ENCODE results near the gene KIRREL2.
A peak's percentile ranks its signal among the peaks of the same experiment; 100 is the strongest.
"Not testable (repeated sequence)": the region's sequence is repeated elsewhere in the genome, so short reads cannot be mapped to it uniquely, and the experiment has no call there.

Gene KIRREL2

GRCh38 chr19:35868823-35869326, 12.2 kb downstream of the KIRREL2 start:
- DNase-seq: peak in 2 of 58 donors; percentile 41 to 45

DNA sequence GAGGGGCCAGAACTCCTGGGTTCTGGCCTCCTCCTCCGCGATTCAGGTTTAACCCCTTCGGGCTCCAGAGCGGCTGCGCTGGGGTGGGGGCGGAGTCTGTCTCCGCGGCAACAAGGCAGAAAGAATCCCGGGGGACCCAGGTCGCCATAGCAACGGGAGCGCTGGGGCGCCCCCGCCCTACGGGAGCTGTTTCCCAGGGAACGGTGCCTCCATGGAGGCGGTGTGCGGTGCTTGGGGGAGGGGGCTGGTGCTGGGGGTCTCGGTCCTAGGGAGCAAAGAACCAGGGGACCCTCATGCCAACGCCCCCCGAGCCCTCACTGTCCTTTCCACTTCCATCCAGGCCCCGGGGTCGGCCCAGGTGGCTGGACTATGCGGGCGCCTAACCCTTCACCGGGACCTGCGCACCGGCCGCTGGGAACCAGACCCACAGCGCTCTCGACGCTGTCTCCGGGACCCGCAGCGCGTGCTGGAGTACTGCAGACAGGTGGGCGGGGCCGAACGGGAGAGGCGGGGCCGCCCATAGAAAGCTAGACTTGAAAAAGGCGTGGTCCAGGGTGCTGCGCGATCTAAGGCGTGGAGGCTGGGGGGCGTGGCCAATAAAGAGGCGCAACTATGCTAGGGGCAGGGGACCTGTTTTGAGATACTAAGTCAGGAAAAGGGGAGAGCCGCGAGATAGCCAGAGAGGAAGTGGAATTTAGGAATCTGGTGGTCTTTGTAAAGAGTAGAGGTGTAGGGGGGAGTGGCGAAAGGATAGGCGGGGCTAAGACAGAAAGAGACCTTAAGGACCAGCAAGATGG, 12.8 kb downstream of the KIRREL2 start:
- peak in 56 of 58 donors; percentile 26 to 92 (median 79) for DNase-seq

DNA sequence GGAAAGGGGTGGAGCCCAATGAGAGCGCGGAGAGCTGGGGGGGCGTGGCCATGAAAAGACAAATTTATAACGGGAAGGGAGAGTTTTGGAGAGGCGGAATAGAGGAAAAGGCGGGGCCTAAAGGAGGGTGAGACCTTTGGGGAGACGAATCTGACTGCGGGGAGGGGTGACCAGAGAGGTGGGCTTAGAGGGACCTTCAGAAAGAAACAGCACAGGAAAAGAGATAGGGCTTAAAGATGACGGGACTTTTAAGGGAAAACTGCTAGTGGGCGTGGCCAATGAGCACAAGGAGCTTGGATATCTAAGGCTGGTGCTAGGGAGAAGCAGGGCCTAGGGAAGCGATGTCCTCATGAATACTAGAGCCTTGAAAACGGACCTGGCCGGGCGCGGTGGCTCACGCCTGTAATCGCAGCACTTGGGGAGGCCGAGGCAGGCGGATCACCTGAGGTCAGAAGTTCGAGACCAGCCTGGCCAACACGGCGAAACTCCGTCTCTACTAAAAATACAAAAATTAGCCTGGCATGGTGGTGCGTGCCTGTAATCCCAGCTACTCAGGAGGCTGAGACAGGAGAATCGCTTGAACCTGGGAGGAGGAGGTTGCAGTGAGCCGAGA, 13.5 kb downstream of the KIRREL2 start:
- DNase-seq: peak in 8 of 58 donors; percentile 32 to 68 (median 48)

- no peak for DNase-seq
Observed at GRCh38 chr19:35870798-35871197, 14.1 kb downstream of the KIRREL2 start.

DNA sequence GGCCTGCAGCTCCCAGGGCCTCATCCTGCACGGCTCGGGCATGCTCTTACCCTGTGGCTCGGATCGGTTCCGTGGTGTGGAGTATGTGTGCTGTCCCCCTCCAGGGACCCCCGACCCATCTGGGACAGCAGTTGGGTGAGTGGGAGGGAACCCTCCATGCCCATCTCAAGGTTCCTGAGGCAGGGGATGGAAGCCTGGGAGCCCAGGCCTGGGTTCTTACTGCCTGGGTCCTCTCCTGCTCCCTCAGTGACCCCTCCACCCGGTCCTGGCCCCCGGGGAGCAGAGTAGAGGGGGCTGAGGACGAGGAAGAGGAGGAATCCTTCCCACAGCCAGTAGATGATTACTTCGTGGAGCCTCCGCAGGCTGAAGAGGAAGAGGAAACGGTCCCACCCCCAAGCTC, 14.9 kb downstream of the KIRREL2 start:
- no peak for DNase-seq

DNA sequence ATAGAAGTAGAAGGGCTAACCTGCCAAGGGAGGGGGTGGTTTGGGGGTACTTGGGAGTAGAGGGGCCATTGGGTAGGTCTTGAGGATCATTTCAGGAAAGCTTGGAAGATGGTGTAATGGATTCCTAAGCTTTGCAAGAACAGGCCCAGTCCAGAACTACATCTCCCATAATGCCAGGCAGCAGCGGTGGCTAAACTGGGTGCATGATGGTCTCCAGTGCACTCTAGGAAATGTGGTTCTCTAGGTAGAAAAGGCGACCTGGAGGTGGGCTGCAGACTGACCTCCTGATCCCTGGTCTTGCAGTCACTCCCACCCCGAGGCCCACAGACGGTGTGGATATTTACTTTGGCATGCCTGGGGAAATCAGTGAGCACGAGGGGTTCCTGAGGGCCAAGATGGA, 15.5 kb downstream of the KIRREL2 start:
- no peak for DNase-seq

- DNase-seq: no peak
Observed at GRCh38 chr19:35874392-35874930, 17.8 kb downstream of the KIRREL2 start.

DNA sequence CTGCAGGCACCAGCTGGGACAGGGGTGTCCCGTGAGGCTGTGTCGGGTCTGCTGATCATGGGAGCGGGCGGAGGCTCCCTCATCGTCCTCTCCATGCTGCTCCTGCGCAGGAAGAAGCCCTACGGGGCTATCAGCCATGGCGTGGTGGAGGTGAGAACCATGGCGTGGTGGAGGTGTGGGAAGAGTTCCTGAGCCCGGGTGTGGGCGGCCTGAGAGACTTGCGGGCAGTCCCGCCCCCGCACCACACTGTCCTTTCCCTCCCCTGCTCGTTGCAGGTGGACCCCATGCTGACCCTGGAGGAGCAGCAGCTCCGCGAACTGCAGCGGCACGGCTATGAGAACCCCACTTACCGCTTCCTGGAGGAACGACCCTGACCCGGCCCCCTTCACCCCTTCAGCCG, 22.4 kb downstream of the KIRREL2 start:
- DNase-seq: no peak

GRCh38 chr19:35879770-35880317, 23.1 kb downstream of the KIRREL2 start:
- DNase-seq: peak in 52 of 58 donors; percentile 6 to 82 (median 63)

- DNase-seq: peak in 21 of 58 donors; percentile 5 to 82 (median 21)
Observed at GRCh38 chr19:35882114-35882832, 25.6 kb downstream of the KIRREL2 start.

DNA sequence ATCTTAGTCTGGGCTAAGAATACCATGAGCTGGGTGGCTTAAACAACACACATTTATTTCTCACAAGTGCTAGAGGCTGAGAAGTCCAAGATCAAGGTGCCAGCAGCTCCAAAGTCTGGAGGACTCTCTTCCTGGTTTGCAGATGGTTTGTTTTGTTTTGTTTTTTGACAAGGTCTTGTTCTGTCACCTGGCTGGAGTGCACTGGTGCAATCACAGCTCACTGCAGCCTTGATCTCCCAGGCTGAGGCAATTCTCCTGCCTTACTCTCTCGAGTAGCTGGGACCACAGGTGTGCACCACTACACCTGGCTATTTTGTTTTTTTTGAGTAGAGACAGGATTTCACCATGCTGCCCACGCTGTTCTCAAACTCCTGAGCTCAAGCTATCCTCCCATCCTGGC, 27.2 kb downstream of the KIRREL2 start:
- DNase-seq: no peak

DNA sequence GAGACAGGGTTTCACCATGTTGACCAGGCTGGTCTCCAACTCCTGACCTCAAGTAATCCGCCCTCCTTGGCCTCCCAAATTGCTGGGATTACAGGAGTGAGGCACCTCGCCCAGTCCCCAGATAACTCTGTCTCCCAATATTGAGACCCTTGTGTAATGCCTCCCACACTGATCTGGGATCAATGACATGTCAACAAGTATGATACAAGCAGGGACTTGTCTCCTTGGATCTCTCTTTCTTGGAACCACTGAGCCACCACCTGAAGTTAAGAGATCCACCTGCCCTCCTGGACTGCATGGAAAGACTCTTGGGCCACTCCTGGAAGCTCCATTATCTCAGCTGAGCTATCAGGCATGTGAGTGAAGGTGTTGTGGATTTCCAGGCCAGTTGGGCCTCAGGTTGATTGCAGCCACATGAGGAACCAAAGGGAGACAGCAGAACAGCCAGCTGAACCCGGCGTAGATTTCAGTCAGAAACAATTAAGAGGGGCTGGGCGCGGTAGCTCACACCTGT, 28.6 kb downstream of the KIRREL2 start:
- no peak for DNase-seq

- no peak for DNase-seq
Observed at GRCh38 chr19:35885904-35886303, 29.2 kb downstream of the KIRREL2 start.

DNA sequence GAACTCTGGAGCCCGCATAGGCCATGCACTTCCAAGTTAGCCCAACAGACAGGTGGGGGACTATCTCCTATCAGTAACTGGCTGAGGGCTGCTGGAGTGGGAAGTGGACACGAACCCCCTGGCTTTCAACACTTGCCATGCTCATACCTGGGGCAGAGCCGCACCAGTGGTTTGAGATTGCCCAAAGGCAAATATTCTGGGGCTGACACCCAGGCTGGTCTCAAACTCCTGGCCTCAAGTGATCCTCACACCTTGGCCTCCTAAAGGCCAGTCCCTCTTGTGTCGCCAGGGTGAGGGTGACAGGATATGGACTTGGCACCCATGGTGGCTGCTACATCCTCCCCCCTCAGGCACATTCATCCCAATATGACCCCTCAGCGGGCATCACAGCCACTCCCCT, 30.5 kb downstream of the KIRREL2 start:
- DNase-seq: no peak

DNA sequence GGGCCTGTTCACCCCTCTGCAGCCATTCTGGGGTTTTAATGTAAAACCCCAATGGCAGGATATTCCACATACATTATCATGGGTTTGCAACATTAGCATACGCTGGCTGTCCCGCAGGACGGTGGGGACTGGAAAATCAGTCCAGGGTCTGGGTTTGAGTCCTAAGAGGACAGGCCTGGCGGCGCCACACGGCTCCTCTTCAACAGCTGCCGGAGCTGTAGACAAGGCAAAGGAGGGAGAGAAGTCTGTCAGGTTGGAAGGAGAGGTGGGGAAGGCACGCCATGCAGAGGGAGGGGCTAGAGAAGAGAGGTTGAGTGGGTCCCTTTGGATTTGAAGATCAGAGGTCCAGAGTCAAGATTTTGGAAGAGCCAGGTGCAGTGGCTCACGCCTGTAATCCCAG, 31.7 kb downstream of the KIRREL2 start:
- no peak for DNase-seq

DNA sequence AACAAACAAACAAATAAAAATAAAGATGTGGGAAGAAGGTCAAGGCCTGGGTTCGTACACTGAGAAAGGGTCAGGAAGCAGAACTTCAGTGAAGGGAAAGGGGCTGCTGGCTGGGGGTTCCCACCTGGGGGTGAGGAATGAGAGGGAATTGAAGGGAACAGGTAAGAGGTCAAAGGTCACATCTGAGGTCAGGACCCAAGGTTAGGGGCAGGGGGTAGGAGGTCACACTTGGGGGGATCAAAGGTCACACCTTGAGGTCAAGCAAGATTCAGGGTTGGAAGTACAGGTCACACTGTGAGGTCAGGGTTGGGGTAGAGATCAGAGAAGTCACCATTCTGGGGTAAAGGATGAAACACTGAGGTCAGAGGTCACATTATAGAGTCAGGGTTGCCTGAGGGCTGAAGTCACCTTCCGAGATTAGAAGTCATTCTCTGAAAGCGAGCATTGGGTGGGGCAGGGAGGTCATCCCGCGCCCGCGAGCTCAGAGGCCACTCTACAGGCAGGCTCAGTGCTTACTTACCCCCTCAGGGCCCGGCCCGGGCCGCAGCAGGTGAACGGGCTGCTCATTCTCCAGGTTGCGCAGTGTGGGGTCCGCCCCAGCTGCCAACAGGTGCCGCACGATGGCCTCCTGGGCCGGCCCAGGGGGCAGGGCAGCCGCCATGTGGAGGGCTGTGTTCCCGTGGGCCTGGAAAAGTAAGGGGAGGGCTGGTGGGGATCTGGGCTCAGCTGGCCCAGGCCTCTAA, 32.8 kb downstream of the KIRREL2 start:
- DNase-seq: peak in 1 of 58 donors; percentile 11

DNA sequence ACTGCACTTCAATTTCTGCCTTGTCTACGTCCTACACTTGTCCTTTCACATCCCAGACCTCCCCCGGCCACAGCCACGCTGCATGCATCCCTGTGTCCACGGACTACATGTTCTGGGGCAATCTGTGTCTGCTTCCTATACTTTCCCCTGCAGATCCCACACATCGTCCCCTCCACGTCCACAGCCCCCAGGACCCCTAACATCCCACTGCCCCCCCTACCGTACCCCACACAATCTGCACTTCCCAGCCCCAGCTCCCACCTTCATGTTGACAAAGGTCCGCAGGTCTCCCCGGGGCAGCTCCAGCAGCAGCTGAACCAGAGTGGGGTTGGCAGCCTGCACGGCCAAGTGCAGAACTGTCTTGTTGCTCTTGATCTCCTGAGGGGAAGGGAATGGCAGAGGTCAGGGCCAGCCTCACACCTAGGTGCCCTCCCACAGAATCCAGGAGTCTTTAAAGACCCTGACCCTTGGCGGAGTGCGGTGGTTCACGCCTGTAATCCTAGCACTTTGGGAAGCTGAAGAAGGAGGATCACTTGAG, 33.5 kb downstream of the KIRREL2 start:
- no peak for DNase-seq

DNA sequence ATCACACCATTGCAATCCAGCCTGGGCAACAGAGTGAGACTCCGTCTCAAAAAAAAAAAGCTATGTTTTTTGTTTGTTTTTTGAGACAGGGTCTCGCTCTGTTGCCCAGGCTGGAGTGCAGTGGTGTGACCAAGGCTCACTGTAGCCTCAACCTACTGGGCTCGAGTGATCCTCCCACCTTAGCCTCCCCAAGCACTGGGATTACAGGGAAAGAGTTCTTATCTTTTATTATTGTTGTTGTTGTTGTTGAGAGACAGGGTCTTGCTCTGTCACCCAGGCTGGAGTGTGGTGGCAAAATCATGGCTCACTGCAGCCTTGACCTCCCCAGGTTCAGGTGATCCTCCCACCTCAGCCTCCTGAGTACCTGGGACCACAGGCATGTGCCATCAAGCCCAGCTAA, 35.1 kb downstream of the KIRREL2 start:
- DNase-seq: not testable (repeated sequence)

DNA sequence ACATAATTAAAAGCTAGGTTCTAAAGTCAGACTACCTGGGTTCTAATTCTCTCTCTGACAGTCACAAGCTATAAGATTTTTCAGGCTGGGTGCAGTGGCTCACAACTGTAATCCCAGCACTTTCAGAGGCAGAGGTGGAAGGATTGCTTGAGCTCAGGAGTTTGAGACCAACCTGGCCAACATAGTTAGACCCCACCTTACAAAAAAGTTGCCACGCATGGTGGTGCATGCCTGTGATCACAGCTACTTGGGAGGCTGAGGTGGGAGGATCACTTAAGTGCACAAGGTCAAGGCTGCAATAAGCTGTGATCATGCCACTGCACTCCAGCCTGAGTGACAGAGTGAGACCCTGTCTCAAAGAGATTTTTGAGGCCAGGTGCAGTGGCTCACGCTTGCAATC, 37.6 kb downstream of the KIRREL2 start:
- DNase-seq: no peak

All from anterior cingulate cortex (tissue), 58 donors.